ENCODE measurements around the gene CCL28. TPM values are rescaled to one million over a fixed set of nuclear protein-coding genes. Genes with fewer than 3 reads are reported as not detected.

The CCL28 gene
- total RNA-seq, 1 donor from 2014 or later: not detected

GRCh38 chr5:43338862-43339261 is 73.3 kb downstream of the CCL28 start:
- Mint-ChIP-seq H3K36me3 (peaks cover 4% of the 10 kb centered on the region), H3K27me3 (peaks cover 7% of the 10 kb centered on the region), H3K27ac (no peak overlapping the region), H3K9me3 (peaks cover 10% of the 10 kb centered on the region), H3K4me1 (ENCODE audit: unreplicated experiment) (no peaks in the 10 kb centered on the region), H3K4me3 (no peak overlapping the region)
- TF ChIP-seq CTCF (conservative IDR thresholded peaks at IDR 0.05): no peak
- DNase-seq (ENCODE audit: extremely low spot score, unreplicated experiment): no peak

GRCh38 chr5:43336159-43336558 is 76.0 kb downstream of the CCL28 start:
- Mint-ChIP-seq H3K27me3 (peaks cover 6% of the 10 kb centered on the region), H3K27ac (no peak overlapping the region), H3K4me3 (no peak overlapping the region), H3K9me3 (peaks cover 21% of the 10 kb centered on the region), H3K4me1 (ENCODE audit: unreplicated experiment) (no peaks in the 10 kb centered on the region), H3K36me3 (peaks cover 4% of the 10 kb centered on the region)
- TF ChIP-seq CTCF (conservative IDR thresholded peaks at IDR 0.05): no peak
- no peak for DNase-seq (ENCODE audit: extremely low spot score, unreplicated experiment)

- no peak for TF ChIP-seq CTCF (conservative IDR thresholded peaks at IDR 0.05)
- Mint-ChIP-seq H3K27ac (no peak overlapping the region), H3K36me3 (peaks cover 4% of the 10 kb centered on the region), H3K4me1 (ENCODE audit: unreplicated experiment) (no peaks in the 10 kb centered on the region), H3K9me3 (peaks cover 21% of the 10 kb centered on the region), H3K27me3 (peaks cover 6% of the 10 kb centered on the region), H3K4me3 (no peak overlapping the region)
- no peak for DNase-seq (ENCODE audit: extremely low spot score, unreplicated experiment)
These were observed 76.5 kb downstream of the CCL28 start for GRCh38 chr5:43335681-43336080.

GRCh38 chr5:43332401-43332800 is 79.8 kb downstream of the CCL28 start:
- Mint-ChIP-seq H3K36me3 (peaks cover 4% of the 10 kb centered on the region), H3K9me3 (peaks cover 21% of the 10 kb centered on the region), H3K27ac (no peak overlapping the region), H3K4me1 (ENCODE audit: unreplicated experiment) (no peaks in the 10 kb centered on the region), H3K4me3 (no peak overlapping the region), H3K27me3 (peaks cover 4% of the 10 kb centered on the region)
- DNase-seq (ENCODE audit: extremely low spot score, unreplicated experiment): no peak
- TF ChIP-seq CTCF (conservative IDR thresholded peaks at IDR 0.05): no peak

Other genes with a start within 250 kb of the CCL28 start
- gene NIM1K, start 220.2 kb downstream of the CCL28 start, total RNA-seq (ENCODE audit: low replicate concordance): 0.43 and 0.67 TPM in 2 replicates
- 128 and 148 TPM in 2 replicates for gene HMGCS1, start 99.0 kb downstream of the CCL28 start, total RNA-seq (ENCODE audit: low replicate concordance)
- gene TMEM267, start 71.5 kb upstream of the CCL28 start, total RNA-seq (ENCODE audit: low replicate concordance): 11.4 and 11.6 TPM in 2 replicates
- 2.0 and 8.3 TPM in 2 replicates for gene C5orf34, start 102.8 kb upstream of the CCL28 start, total RNA-seq (ENCODE audit: low replicate concordance)
- 79.9 and 95.5 TPM in 2 replicates for gene PAIP1, start 144.7 kb upstream of the CCL28 start, total RNA-seq (ENCODE audit: low replicate concordance)
- 61.1 and 80.4 TPM in 2 replicates for gene NNT, start 190.8 kb upstream of the CCL28 start, total RNA-seq (ENCODE audit: low replicate concordance)

All from type B pancreatic cell (in vitro differentiated cells).